Loucy (cell line): ENCODE measurements around the gene KIAA0232.
A peak's percentile ranks its signal among the peaks of the same experiment; 100 is the strongest.

Experiments
- H2AFZ ChIP-seq: fragments of 200-600 bp; sonication (generic); 2 replicates; pipeline ENCODE4 v1.6.0; 2016; ENCODE audit warnings: antibody characterized with exemption, mild to moderate bottlenecking, low read length, moderate library complexity
- H3F3A ChIP-seq: fragments of 200-600 bp; 2 replicates; pipeline ENCODE4 v1.6.0; 2016; ENCODE audit warnings: antibody characterized with exemption, low read depth, mild to moderate bottlenecking
- H3K27me3 ChIP-seq: fragments of 200-600 bp; sonication (generic); 2 replicates; pipeline ENCODE4 v1.6.1; 2014; ENCODE audit warnings: low read length, mild to moderate bottlenecking; ENCODE audit not compliant: insufficient read depth, poor library complexity, severe bottlenecking
- H3K36me3 ChIP-seq: fragments of 200-600 bp; sonication (generic); 2 replicates; pipeline ENCODE4 v1.6.1; 2016; ENCODE audit warnings: low read length; ENCODE audit not compliant: insufficient read depth
- H3K4me1 ChIP-seq: fragments of 200-600 bp; sonication (generic); 2 replicates; pipeline ENCODE4 v1.5.1; 2014; ENCODE audit warnings: low read length, mild to moderate bottlenecking; ENCODE audit not compliant: insufficient read depth, poor library complexity, severe bottlenecking
- H3K4me2 ChIP-seq: fragments of 200-600 bp; sonication (generic); 2 replicates; pipeline ENCODE4 v1.6.0; 2014; ENCODE audit warnings: antibody characterized with exemption, low read length, low read depth, mild to moderate bottlenecking; ENCODE audit not compliant: poor library complexity, severe bottlenecking
- H3K4me3 ChIP-seq: fragments of 200-600 bp; sonication (generic); 2 replicates; pipeline ENCODE4 v1.5.1; 2014; ENCODE audit warnings: low read length, mild to moderate bottlenecking, mixed read lengths; ENCODE audit not compliant: poor library complexity, severe bottlenecking
- H3K79me2 ChIP-seq: fragments of 200-600 bp; sonication (generic); 2 replicates; pipeline ENCODE4 v1.6.1; 2014; ENCODE audit warnings: low read length; ENCODE audit not compliant: insufficient read depth
- H3K9ac ChIP-seq: fragments of 200-600 bp; sonication (generic); 2 replicates; pipeline ENCODE4 v1.6.0; 2014; ENCODE audit warnings: mild to moderate bottlenecking, low read depth, low read length, moderate library complexity; ENCODE audit not compliant: poor library complexity, severe bottlenecking
- H3K9me2 ChIP-seq: fragments of 200-600 bp; sonication (generic); replicated peaks from 2 replicates; pipeline ENCODE4 v1.6.1; 2016; ENCODE audit warnings: low read depth, low read length, mixed read lengths
- H3K9me3 ChIP-seq: fragments of 200-600 bp; sonication (generic); 2 replicates; pipeline ENCODE4 v1.6.1; 2014; ENCODE audit warnings: mild to moderate bottlenecking, antibody characterized with exemption, low read length, low read depth; ENCODE audit not compliant: insufficient read depth
- H4K20me1 ChIP-seq: fragments of 200-600 bp; sonication (generic); 2 replicates; pipeline ENCODE4 v1.6.0; 2014; ENCODE audit warnings: antibody characterized with exemption, low read length, mild to moderate bottlenecking; ENCODE audit not compliant: insufficient read depth, poor library complexity, severe bottlenecking
- CTCF ChIP-seq: fragments of 200-600 bp; sonication (generic); conservative IDR thresholded peaks from 2 replicates; pipeline ENCODE4 v1.5.1; 2014; ENCODE audit warnings: mild to moderate bottlenecking, antibody characterized with exemption, low read length
- EZH2phosphoT487 ChIP-seq: fragments of 200-600 bp; IDR thresholded peaks from 2 replicates; pipeline ENCODE4 v1.6.1; 2018; ENCODE audit warnings: antibody characterized with exemption, mild to moderate bottlenecking, moderate library complexity, borderline replicate concordance

KIAA0232 gene

GRCh38 chr4:6917461-6918271, 135.1 kb downstream of the KIAA0232 start:
- peak overlapping the region; percentile 35 for H3K4me2 ChIP-seq
- peaks cover 19% of the 10 kb centered on the region; the same call in 1 of the 2 replicates for H3K79me2 ChIP-seq
- H3K9me3 ChIP-seq = no peaks in the 10 kb centered on the region
- H3K9ac ChIP-seq = peak overlapping the region; percentile 4
- no peak overlapping the region for H2AFZ ChIP-seq
- peaks cover 30% of the 10 kb centered on the region for H3K4me1 ChIP-seq
- no peak overlapping the region for H3K4me3 ChIP-seq
- H3F3A ChIP-seq = no peaks in the 10 kb centered on the region
- TF ChIP-seq CTCF (peak; percentile 55), EZH2phosphoT487 (no peak)
- H3K36me3 ChIP-seq = no peaks in the 10 kb centered on the region
- no peaks in the 10 kb centered on the region for H3K9me2 ChIP-seq
- H4K20me1 ChIP-seq = peaks cover 4% of the 10 kb centered on the region
- no peaks in the 10 kb centered on the region for H3K27me3 ChIP-seq

GRCh38 chr4:6918338-6918737, 135.8 kb downstream of the KIAA0232 start:
- H3F3A ChIP-seq = no peaks in the 10 kb centered on the region
- H2AFZ ChIP-seq = no peak overlapping the region
- no peak overlapping the region for H3K4me3 ChIP-seq
- peak overlapping the region; percentile 35 for H3K4me2 ChIP-seq
- no peaks in the 10 kb centered on the region for H3K9me2 ChIP-seq
- peaks cover 19% of the 10 kb centered on the region; the same call in 1 of the 2 replicates for H3K79me2 ChIP-seq
- TF ChIP-seq EZH2phosphoT487 = no peak
- TF ChIP-seq CTCF = no peak
- H3K36me3 ChIP-seq = peaks cover 2% of the 10 kb centered on the region; the same call in 1 of the 2 replicates
- no peak overlapping the region for H3K9ac ChIP-seq
- peaks cover 4% of the 10 kb centered on the region for H4K20me1 ChIP-seq
- no peaks in the 10 kb centered on the region for H3K9me3 ChIP-seq
- peaks cover 30% of the 10 kb centered on the region for H3K4me1 ChIP-seq
- no peaks in the 10 kb centered on the region for H3K27me3 ChIP-seq

DNA sequence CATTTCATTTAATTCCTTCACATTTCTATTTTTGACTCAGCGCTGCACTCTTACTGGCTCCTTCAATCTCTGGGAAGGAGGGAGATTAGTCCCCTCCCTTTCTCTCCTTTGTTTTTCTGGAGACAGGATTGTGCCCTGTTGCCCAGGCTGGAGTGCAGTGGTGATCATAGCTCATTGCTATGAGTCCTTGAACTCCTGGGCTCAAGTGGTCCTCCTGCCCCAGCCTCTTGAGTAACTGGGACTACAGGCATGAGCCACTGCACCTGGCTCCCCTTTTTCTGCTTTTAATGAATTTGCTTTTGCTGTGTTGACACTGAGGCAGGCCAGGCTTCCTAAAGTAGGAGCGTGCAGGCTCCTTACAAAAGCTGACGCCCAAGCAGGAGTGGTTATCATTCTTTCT, 137.6 kb downstream of the KIAA0232 start:
- no peaks in the 10 kb centered on the region for H3K9me2 ChIP-seq
- no peaks in the 10 kb centered on the region for H3K9me3 ChIP-seq
- no peak overlapping the region for H3K9ac ChIP-seq
- TF ChIP-seq CTCF (no peak), EZH2phosphoT487 (no peak)
- peaks cover 17% of the 10 kb centered on the region; the same call in 1 of the 2 replicates for H3K36me3 ChIP-seq
- H3K4me1 ChIP-seq = peaks cover 31% of the 10 kb centered on the region
- H3K4me2 ChIP-seq = no peak overlapping the region
- H4K20me1 ChIP-seq = peaks cover 4% of the 10 kb centered on the region
- no peaks in the 10 kb centered on the region for H3K27me3 ChIP-seq
- H2AFZ ChIP-seq = no peak overlapping the region
- no peaks in the 10 kb centered on the region for H3F3A ChIP-seq
- no peak overlapping the region for H3K4me3 ChIP-seq
- H3K79me2 ChIP-seq = peaks cover 21% of the 10 kb centered on the region; the same call in 1 of the 2 replicates
